Stimulated activated CD4-positive, alpha-beta T cell treated with anti-CD3 and anti-CD28 coated beads, Interleukin-15, amount 100 ng/mL, for 24 hours (primary cell): ENCODE measurements around the gene RIIAD1.
"Not testable (repeated sequence)": the region's sequence is repeated elsewhere in the genome, so short reads cannot be mapped to it uniquely, and the experiment has no call there.

Source experiments
- DNase-seq: peaks from one replicate; pipeline ENCODE4 v3.0.0-alpha.2; 2020

Gene RIIAD1

DNA sequence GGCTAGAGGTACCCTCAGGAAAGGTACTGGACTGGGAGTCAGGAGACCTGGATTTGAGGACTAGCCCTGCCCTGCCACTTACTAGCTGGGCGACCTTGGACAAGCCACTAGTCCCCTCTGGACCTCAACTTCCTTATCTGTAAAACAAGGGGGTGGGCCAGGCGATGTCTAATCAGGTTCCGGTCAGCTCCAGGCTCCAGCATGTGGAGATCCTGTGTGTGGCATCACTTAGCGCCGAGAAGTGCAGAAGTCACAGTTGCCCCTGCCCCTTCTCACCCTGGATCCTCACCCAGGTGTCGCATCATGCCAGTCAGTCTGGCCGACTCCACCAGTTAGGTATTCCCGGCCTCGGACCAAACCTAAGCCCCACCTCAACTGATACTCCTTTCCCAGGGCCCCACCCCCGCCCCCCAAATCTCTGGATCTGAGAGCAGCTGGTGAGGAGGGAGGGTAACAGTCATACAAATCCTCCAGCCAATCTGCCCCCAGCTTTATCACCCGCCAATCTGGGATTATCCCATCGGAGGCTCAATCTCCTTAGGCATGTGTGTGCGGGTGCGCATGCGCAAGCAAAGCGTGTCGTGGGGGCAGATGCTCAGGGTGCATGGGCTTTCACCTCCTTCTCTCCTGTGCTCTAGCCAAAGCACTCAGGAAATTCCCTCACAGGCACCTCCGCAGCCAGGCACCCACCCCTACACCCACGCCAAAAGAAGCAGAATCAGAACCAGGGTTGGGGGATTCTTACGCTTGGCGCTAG, 10.1 kb upstream of the RIIAD1 start:
- DNase-seq: no peak

DNA sequence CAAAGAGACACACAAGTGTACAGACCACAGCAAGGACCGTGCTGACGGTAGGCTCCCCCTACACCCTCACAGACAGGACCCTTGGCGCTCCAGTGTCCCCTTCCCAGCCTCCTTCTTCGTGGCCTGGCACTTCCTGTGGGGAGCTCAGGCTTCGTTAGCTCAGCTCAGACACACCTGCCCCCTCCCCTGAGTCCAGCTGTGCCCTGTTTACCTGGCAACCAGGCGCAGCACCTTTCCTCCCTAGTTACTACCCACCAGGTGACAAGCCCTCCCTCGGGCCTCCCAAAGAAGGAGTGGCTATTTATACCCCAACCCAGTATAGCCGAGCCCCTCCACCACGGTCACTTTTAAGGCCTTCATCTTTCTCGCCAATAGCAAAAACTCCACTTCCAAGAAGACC, 9.4 kb upstream of the RIIAD1 start:
- DNase-seq: no peak

DNA sequence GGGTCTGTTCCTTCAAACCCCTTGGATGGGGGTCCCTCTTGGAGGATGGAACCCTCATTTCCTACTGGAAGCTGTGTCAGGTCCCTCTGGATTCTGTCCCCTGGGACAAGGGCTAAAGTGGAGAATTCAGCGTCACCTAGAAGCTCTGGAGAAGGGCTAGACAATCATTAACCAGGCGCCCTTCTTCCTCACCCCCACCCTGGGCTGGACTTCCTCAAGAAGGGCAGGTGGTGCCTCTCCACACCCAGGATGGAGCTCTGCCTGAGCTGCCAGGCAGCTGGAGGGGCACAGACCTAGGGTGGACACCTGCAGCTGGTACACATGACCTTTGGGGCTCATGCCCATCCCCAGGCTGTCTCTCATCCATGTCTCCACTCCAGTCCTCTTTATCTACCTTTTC, 8.3 kb upstream of the RIIAD1 start:
- no peak for DNase-seq

DNA sequence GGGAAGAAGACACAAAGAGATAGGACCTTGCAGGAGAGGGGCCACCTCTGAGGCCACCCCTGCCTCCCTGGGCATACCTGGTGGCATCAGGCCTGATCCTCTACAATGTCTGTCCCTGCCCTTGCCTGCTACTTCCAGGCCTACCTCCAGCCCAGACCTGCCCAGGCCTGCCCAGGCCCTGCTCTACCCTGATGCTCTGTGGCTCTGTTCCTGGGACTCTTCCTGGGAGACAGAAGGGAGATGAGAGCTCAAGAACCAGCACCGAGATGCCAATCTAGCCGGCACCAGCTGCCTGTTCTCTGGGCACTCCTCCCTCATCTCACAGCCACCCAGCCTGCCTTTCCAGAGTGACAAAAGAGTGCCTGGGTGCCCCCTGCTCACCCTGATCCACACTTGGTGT, 7.4 kb upstream of the RIIAD1 start:
- DNase-seq: no peak

DNA sequence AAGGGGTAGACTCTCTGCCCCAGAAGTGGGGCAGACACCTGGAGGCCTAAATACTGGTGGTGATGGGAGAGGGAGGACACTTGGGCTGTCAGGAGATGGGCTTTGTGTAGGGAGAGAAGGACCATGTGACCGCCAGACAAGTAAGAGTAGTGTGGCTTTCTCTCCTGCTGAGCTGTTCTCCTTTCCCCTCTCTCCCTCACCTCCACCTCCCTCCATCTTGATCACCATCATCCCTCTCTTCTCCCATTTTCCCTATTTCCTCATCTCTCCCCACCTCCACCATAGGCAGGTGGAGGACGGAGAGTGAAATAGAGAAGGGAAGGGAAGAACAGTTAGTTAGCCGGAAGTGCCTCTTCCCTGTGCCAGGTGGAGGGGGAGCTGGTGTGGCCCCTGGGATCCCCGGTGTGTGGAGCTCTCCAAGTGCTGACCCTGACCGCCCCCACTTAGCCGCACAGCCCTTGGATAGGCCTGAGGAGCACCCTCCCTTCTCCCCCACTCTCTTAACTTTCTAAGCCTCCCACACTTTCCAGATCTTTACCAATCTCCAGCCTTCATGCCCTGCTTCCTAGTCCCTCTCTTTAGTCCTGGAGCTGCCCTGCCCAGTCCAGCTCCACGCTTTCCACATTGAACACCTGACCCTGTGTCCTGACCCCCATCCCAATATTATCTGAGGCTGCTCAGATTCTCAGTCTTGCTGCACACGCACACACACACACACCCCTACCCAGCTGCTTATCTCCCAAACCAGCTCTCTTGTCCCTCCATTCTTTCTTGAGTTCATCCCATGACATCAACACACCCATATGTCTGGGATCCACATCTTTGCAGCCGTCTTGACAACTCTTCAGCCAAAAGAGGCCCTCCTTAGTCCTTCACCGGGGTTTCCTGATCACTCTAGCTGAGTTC, 6.2 kb upstream of the RIIAD1 start:
- DNase-seq: no peak

DNA sequence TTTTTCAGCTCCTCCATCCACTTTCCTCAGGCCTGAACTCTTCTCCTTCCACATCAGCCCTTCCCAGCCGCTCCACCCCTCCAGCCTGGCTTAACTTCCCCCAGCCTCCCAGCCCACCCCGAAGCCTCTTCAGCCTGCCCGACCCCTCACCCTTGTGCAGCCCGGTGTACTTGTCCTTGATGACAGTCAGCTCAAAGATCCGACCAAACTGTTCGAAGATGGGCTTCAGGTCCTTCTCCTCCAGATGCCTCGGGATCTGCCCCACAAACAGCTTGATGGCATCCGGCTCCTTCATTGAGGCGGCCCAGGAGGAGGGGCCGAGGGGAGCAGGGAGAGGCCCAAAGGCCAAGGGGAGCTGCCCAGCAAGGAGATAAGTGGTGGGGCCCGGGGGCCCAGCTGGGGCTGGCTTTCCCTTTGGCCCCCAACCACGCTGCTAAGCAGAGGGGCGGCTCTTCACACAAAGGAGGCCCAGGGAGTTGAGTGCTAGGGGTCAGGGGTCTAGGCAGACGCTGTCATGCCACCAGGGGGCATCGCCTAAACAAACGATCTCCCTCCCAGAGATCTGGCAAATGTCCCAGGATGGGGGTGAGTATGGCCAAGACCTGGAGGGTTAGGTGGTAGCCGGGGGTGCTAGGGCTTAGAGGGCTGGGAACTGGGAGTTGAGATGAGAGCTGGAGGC, 5.5 kb upstream of the RIIAD1 start:
- no peak for DNase-seq

DNA sequence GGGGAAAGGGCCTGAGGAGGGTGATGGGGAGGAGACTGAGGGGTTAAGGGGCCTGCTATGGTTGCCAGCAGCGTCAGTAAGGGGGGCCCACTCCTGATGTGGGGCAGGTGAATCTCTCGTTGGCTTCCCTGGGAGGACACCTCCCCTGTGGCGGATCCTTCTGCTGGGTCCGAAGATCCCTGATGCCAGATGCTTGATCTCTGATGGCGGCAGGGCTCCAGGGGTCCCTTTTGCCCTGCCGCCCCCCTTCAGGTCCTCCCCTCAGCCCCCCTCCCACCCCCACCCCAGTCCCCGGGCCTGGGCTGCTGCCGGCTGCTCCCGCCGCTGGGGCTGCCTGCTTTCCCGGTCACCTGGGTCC, 4.9 kb upstream of the RIIAD1 start:
- no peak for DNase-seq

DNA sequence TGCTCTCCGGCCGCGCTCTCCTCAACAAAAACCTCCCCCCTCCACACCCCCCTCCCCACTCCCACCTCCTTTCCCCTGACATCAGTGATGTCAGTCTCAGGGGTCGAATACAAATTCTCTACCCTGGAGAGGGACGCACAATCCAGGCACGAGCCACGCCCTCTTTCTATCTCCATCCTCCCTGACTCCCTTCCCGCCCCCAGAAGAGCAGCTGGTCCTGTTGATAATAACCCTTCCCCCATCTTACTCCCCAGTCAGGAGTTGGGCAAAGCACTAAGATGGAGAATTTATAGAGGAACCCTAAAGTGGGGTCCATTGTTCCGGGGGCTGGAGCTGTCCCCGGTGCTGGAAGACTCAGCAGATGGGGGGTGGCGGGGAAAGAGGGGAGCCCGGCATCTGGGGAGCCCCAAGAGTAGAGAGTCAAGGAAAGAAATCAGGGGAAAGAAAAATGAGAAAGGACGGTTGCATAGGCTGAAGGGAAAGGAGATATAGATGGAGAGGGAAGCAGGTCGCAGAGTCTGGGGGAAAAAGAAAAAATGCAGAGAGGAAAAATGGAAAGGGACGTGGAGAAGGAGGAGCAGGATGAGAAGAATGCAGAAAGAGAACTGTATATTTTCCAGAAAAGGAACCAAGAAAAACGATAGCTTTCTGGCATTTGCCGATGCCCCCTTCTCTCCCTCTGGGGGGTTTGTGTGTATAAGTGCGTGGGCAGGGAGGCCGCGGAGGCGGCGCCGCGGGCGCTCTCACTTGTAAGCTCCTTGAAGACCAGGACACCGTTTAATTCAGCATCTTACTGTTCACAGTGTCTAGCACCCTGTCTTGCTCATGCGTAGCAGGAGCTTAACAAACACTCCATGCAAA, 4.3 kb upstream of the RIIAD1 start, which contains the start of gene CELF3:
TSS of gene CELF3 (minus strand) at position 33 of the 861 bp plus-strand sequence. CDS start 783 bp downstream, outside the sequence.
- DNase-seq: peak; percentile 19

DNA sequence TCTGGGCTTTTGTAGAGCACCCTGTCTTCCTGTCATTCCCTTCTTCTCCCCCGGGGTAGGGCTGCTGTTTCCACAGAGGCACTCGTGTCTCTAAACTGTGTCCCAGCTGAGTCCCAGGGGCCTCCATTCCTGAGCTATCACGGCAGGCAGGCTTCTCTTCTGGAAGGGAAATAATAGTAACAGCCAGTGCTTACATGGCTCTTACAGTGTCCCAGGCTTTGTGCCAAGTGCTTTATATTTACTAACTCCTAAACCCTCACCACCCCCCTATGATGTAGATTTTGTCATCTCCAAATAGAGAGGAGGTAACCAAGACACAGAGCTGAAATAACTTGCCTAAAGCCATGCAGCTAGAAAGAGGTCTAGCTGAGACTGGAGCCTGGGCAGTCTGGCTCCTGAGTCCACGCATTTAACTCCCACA, 3.3 kb upstream of the RIIAD1 start:
- DNase-seq: no peak

DNA sequence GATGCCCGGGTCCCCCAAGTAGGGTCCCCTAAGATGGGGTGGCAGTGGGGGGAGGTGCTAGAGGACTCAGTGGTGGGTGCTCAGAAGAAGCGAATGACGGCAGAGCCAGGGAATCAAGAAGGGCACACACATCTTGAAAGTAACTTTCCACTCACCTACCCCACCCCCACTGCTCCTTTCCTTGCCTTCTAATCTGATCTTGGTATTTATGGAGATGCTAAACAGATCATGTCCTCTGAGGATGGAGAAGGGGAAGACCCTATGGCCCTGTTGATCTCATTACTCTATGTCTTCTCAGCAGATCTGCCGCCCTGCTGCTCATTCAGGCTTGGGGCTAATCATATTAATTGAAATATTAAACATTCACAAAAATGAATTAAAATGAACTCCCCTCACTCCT, 2.7 kb upstream of the RIIAD1 start:
- DNase-seq: no peak

DNA sequence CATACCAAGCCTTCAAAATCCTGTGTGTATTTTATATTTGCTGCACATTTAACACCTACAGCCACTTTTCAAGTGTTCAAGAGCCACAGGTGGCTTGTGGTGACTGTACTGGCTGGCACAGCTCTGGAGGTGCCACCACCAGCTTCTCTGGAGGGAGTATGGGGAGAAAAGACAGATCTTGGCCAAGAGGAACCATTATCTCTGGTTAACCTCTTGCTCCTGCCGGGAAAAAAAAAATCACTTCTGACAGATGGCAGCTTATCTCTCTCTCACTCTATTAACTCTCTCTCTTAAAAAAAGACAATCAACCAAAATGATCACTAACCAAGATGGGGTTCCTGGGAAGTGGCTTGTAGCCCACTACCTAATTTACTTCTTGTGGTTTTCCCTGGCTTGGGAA, 1.2 kb upstream of the RIIAD1 start:
- DNase-seq: no peak

DNA sequence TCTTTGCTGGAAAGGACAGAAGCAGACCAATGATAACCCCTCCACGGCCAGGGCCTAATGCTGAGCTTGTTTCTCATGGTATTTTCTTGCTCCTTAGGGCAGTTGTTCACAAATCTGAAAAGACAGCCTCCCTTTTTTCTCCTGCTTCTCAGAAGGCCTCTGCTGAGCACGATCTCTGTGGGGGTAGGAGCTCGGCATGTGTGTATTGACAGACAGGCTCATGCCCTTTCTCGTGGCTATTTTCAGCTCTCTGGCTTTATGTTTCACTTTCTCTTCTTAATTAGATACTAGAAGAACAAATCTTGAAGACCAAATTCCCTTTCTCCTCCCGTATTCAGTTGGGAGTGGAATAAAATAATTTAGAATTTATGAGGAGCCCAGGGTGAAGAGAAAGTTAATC, 768 bp upstream of the RIIAD1 start:
- DNase-seq: no peak

DNA sequence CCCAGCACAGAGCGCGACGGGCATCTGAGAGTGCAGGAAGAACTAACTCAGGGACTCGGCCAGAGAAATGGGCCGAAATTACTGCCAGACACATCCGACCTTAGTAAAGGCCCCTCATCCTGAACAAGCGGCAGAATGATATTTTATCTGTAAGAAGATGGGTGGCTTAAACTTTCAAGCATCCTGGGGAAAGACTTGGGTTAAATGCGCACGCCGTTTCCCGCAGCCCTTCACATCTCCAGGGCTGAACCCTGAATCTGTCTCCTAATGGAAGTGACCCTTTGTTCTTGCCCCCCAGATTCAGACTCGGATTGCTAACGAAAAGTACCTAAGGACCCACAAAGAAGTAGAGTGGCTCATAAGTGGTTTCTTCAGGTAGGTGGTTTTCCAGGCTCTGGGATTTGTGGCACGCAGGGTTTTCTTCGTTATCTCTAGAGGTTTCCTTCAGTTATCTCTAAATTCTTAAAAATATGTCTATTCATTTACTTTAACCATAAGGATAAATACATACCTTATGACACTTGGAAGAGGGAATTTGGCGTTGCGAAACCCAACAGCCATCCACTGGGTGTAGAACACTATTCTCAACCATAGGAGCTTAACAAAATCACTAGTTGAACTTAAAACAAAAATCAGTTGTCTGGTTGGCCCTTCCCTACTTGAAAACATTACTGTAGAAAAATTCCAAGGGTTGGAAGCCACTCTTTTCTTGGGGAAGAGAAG, 627 bp downstream of the RIIAD1 start:
- DNase-seq: no peak

DNA sequence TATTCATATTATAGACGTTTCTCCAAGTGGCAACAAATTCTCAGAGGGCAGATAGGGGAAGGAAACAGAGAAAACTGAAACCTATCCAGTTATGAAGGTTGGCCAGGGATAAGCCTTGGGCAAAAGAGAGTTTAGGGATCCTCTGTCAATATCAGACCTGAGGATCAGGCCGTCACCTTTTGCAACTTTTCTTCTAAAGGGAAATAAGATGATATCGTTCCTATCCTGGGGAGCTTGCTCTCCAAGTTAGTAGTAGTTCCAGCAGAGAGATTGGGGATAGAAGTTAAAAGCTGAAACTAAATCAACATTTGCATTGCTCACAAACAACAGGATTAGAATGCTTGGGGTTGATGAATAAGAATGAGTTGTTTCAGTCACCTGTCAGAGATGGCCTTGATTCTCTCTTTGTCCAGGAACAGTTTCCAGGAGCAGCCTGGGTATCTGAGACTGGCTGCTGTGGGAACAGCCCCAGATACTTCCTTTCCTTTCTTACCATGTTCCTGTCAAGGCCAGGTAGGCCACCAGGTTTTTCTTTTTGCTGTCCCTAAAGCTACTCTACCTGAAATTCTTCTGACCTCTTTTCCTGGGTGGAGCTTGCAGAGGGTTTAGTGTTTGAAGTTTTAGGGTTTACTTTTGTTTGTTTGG, 2.5 kb downstream of the RIIAD1 start:
- DNase-seq: no peak

DNA sequence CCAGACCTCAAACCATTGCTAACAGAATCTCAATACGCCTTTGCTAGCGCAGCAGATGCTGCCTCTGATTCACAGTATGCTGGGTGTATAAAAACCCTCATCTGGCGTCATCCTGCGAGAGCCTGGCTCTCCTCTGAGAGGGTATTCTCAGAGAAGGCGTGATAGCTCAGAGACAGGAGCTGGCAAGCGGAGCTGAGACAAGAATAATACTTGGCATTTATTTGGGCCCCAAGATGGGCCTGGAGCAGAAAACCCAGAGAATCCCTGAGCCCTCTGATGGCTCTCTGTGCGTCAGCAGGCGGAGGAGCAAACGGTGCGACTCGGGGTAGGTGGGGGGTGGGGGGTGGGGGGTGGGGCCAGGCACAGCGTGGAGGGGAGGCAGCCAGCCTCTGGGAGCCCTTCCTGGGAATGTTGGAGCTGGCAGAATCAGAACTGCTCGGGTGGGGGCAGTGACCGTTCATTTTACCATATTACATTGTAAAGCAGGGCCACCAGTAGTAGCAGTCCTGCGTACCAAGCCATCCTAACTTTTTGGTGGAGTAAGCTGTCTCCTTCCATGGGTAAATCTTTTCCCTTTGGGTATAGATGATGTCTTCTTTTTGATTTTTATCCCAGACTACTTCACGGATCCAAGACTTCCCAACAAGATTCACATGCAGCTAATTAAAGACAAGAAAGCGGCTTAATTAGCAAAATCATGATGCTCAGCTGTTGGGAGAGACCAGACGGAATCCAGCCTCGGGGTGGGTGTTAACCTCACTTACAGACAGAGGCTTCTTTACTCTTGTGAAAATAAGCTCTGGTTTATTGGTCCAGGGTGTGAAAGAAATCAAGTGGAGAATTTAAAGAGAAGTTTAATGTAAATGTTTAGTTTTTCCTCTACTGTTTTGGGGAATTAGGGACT, 7.1 kb downstream of the RIIAD1 start:
- DNase-seq: no peak

DNA sequence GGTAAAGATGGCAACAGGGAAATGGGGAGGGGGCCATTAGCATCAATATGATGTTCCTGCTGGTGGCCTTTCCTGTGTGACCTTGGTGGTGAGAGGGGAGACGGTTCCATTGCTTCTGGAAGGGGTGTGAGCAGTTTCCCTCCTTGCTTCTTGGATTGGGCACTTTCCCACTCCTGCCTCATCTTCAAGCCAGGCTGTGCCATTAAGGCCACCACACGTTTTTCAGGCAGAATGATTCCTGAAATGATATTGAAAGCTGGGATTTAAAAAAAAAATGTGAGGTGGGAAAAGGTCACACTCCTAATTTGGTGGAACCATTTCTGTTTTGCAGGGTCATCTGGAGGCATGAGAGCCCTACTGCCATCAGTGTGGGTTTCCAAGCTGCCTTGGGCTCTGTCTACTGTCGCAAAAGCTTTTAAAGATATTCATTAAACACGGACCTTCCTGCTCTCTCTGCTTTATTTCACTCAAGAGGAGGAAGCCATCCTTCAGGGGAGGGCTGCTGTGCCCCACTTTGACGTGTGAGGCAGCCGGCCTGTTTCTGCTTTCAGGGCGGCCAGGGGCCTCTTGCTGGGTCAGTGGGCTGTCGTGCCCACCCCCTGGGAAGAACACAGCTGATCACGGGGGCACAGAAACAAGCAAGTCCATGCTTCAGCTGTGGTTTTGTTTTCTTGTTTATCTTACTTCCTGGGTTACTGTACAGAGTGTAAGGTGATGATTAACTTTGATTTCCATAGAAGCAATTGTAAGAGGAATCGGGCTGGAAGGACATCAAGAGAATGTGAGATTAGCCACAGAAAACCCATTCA, 8.0 kb downstream of the RIIAD1 start:
- no peak for DNase-seq

DNA sequence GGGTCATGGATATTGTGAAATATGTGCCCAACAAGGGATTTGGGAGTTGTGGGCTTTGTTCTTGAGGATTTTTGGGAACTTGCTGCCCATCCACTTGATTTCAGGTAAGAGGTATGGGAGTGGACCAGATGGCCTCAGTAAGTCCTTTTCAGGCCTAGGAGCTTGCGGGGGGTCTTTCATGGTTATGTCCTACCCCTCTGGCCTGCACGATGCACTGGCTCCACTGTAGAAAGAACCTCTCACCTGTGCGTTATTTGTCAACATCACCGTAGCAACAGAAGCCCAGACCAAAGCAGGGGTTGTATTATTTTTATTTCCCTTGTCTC, 8.6 kb downstream of the RIIAD1 start:
- no peak for DNase-seq

DNA sequence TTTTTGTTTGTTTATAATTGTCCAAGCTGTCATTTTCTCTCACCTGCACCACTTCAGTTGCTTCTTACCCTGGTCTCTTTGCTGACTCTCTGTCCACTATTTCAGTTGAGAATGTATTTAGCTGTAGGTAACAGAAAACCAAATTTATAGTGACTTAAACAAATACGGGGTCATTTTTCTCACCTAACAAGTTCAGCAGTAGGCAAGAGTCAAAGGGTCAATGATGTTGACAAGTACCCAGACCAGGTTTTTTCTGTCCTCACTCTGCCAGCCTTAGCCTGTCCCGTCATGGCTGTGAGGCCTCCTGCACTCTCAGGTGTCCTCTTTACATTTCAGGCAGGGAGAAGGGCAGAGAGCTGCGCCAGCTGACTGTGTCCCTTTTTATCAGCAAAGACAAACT, 11.8 kb downstream of the RIIAD1 start:
- DNase-seq: no peak

DNA sequence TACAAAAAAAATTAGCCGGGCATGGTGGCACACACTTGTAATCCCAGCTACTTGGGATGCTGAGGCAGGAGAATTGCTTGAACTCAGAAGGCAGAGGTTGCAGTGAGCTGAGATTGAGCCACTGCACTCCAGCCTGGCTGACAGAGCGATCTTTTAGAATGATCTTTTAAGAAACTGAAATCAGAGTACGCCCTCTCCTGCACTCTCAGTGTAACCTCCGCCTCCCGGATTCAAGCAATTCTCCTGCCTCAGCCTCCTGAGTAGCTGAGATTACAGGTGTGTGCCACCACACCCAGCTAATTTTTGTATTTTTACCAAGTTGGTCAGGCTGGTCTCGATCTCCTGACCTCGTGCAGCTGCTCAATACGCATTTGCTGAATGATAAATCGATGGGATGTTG, 12.7 kb downstream of the RIIAD1 start:
- not testable (repeated sequence) for DNase-seq

DNA sequence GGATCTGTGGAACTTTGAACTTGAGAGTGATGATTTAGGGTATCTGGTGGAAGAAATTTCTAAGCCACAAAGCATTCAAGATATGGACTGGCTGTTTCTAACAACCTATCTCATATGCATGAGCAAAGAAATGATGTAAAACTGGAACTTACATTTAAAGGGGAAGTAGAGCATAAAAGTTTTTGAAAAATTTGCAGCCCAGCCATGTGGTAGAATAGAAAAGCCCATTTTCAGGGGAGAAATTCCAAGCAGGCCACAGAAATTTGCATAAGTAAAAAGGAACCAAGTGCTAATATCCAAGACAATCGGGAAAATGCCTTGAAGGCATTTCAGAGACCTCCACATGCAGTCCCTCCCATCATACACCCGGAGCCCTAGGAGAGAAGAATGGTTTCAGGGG, 15.7 kb downstream of the RIIAD1 start:
- no peak for DNase-seq
